IMR-90 (cell line): Measurements from ENCODE around the gene NTRK3. TPM values are rescaled to one million over a fixed set of nuclear protein-coding genes. Genes with fewer than 3 reads are reported as not detected.

Experiments
- ATAC-seq: fragments of 200-7000 bp; cut with Tn5 transposase; 2 replicates; pipeline ENCODE4 v1.9.1; 2020; ENCODE audit warnings: low read depth, mild to moderate bottlenecking, moderate library complexity
- BruUV-seq: library from RNA; stranded (reverse); fragments of 400-500 nt; replicated peaks from 2 replicates; lab custom pipeline; 2021; lab: Mats Ljungman, UMichigan
- CTCF ChIA-PET: fragments of 300-600 bp; formaldehyde crosslinking; extraction: SDS; loops from one replicate; lab custom pipeline; 2021; ENCODE audit warnings: antibody characterized with exemption; lab: Yijun Ruan, JAX
- POLR2A ChIA-PET: fragments of 300-600 bp; sonication (Branson Sonifier 250); formaldehyde crosslinking; loops from one replicate; lab custom pipeline; 2022; ENCODE audit warnings: antibody characterized with exemption; ENCODE audit not compliant: unreplicated experiment; lab: Charles Lee
- DNase-seq: peaks from one replicate; pipeline ENCODE4 v3.0.0; 2013
- H2AFZ ChIP-seq: replicated peaks from 2 replicates; pipeline ENCODE3; 2013; ENCODE audit warnings: low read length, mild to moderate bottlenecking; ENCODE audit not compliant: poor library complexity
- H2AK5ac ChIP-seq: 2 replicates; pipeline ENCODE4 v1.6.1; 2013; ENCODE audit warnings: low read depth, low read length, inconsistent platforms
- H2AK9ac ChIP-seq: replicated peaks from 2 replicates; pipeline ENCODE3; 2013; ENCODE audit warnings: mild to moderate bottlenecking, low read depth, low read length, moderate library complexity; ENCODE audit not compliant: poor library complexity
- H2BK120ac ChIP-seq: 2 replicates; pipeline ENCODE4 v1.6.1; 2013; ENCODE audit warnings: low read depth, low read length, inconsistent platforms
- H2BK15ac ChIP-seq: 3 replicates; pipeline ENCODE4 v1.6.1; 2013; ENCODE audit warnings: low read depth, low read length, inconsistent platforms
- H2BK20ac ChIP-seq: 2 replicates; pipeline ENCODE4 v1.6.1; 2013; ENCODE audit warnings: low read depth, mild to moderate bottlenecking, inconsistent platforms, low read length, moderate library complexity
- H2BK5ac ChIP-seq: 2 replicates; pipeline ENCODE4 v1.6.1; 2013; ENCODE audit warnings: mild to moderate bottlenecking, low read depth, low read length, inconsistent platforms; ENCODE audit not compliant: poor library complexity, severe bottlenecking
- H3K14ac ChIP-seq: replicated peaks from 2 replicates; pipeline ENCODE4 v1.6.1; 2013; ENCODE audit warnings: low read depth, low read length, inconsistent platforms
- H3K18ac ChIP-seq: 2 replicates; pipeline ENCODE4 v1.6.1; 2013; ENCODE audit warnings: low read depth, low read length, control low read depth
- H3K23ac ChIP-seq: 2 replicates; pipeline ENCODE4 v1.6.1; 2013; ENCODE audit warnings: low read depth, low read length, inconsistent platforms
- H3K27ac ChIP-seq: 2 replicates; pipeline ENCODE4 v1.5.1; 2013; ENCODE audit warnings: mild to moderate bottlenecking, control low read depth, low read length; ENCODE audit not compliant: insufficient read depth
- H3K27me3 ChIP-seq: 2 replicates; pipeline ENCODE4 v1.6.1; 2013; ENCODE audit warnings: low read length; ENCODE audit not compliant: control insufficient read depth, insufficient read depth
- H3K36me3 ChIP-seq: 2 replicates; pipeline ENCODE4 v1.6.1; 2013; ENCODE audit warnings: low read length, mixed read lengths; ENCODE audit not compliant: control insufficient read depth, insufficient read depth
- H3K4ac ChIP-seq: 2 replicates; pipeline ENCODE4 v1.6.1; 2013; ENCODE audit warnings: low read depth, low read length, inconsistent platforms
- H3K4me1 ChIP-seq: 2 replicates; pipeline ENCODE4 v1.6.1; 2013; ENCODE audit warnings: low read length, mixed read lengths; ENCODE audit not compliant: control insufficient read depth, insufficient read depth
- H3K4me2 ChIP-seq: 2 replicates; pipeline ENCODE4 v1.6.1; 2013; ENCODE audit warnings: low read depth, mild to moderate bottlenecking, control low read depth, low read length, moderate library complexity
- H3K4me3 ChIP-seq: 2 replicates; pipeline ENCODE4 v1.5.1; 2013; ENCODE audit warnings: low read depth, mild to moderate bottlenecking, control low read depth, low read length, moderate library complexity; ENCODE audit not compliant: insufficient read depth
- H3K56ac ChIP-seq: 2 replicates; pipeline ENCODE4 v1.6.1; 2013; ENCODE audit warnings: low read length, inconsistent platforms; ENCODE audit not compliant: insufficient read depth; ENCODE audit errors: extremely low read depth
- H3K79me1 ChIP-seq, 2 experiments: 2 replicates each; pipeline ENCODE4 v1.6.1; 2013; ENCODE audit warnings: low read length in 2 of 2, inconsistent platforms in 1 of 2, low read depth in 1 of 2
- H3K9ac ChIP-seq: 2 replicates; pipeline ENCODE4 v1.6.1; 2013; ENCODE audit warnings: low read depth, low read length, control low read depth
- H3K9me1 ChIP-seq: 2 replicates; pipeline ENCODE4 v1.6.1; 2013; ENCODE audit warnings: low read length, inconsistent platforms; ENCODE audit not compliant: insufficient read depth
- H3K9me3 ChIP-seq: 2 replicates; pipeline ENCODE4 v1.6.1; 2013; ENCODE audit warnings: low read length; ENCODE audit not compliant: control insufficient read depth, insufficient read depth
- H4K20me1 ChIP-seq: 2 replicates; pipeline ENCODE4 v1.6.1; 2013; ENCODE audit warnings: low read length, inconsistent platforms; ENCODE audit not compliant: insufficient read depth
- H4K5ac ChIP-seq: 2 replicates; pipeline ENCODE4 v1.6.1; 2013; ENCODE audit warnings: mild to moderate bottlenecking, low read depth, low read length, control low read depth
- H4K8ac ChIP-seq, 2 experiments: 2 replicates each; pipeline ENCODE4 v1.6.1; 2013; ENCODE audit warnings: low read depth in 2 of 2, low read length in 2 of 2, control low read depth in 1 of 2, inconsistent platforms in 1 of 2
- H4K91ac ChIP-seq: 2 replicates; pipeline ENCODE4 v1.6.1; 2013; ENCODE audit warnings: low read depth, low read length, inconsistent platforms; ENCODE audit not compliant: insufficient read depth
- CEBPB ChIP-seq: IDR thresholded peaks from 2 replicates; pipeline ENCODE4 v1.6.1; 2012; ENCODE audit warnings: low read depth, low read length, improper control_type of control experiment
- MAZ ChIP-seq: IDR thresholded peaks from 2 replicates; pipeline ENCODE4 v1.6.1; 2012; ENCODE audit warnings: low read depth, mild to moderate bottlenecking, low read length, improper control_type of control experiment, moderate library complexity, borderline replicate concordance
- MXI1 ChIP-seq: IDR thresholded peaks from 2 replicates; pipeline ENCODE4 v1.6.1; 2012; ENCODE audit warnings: low read depth, mild to moderate bottlenecking, low read length, moderate library complexity, borderline replicate concordance
- NFE2L2 ChIP-seq: fragments of 150-350 bp; IDR thresholded peaks from 2 replicates; pipeline ENCODE4 v1.6.1; 2016; ENCODE audit warnings: low read depth, mild to moderate bottlenecking, low read length
- POLR2A ChIP-seq: IDR thresholded peaks from 2 replicates; pipeline ENCODE4 v1.6.1; 2012; ENCODE audit warnings: mild to moderate bottlenecking, low read depth, low read length
- RAD21 ChIP-seq: IDR thresholded peaks from 2 replicates; pipeline ENCODE4 v1.6.1; 2012; ENCODE audit warnings: low read length, improper control_type of control experiment
- RCOR1 ChIP-seq: IDR thresholded peaks from 2 replicates; pipeline ENCODE4 v1.6.1; 2012; ENCODE audit warnings: mild to moderate bottlenecking, low read length, improper control_type of control experiment; ENCODE audit not compliant: insufficient replicate concordance
- SMC3 ChIP-seq: fragments of 150-350 bp; IDR thresholded peaks from 2 replicates; pipeline ENCODE4 v1.6.1; 2016; ENCODE audit warnings: low read depth, mild to moderate bottlenecking, antibody characterized with exemption, low read length, moderate library complexity
- USF2 ChIP-seq: fragments of 150-350 bp; IDR thresholded peaks from 2 replicates; pipeline ENCODE4 v1.6.1; 2017; ENCODE audit warnings: mild to moderate bottlenecking, antibody characterized with exemption, low read length, low read depth
- WGBS, 2 experiments: methylation state at CpG; one replicate each; pipeline versions ENCODE4 v1.1.5 to v1.1.7; 2013; ENCODE audit warnings: missing lambda C conversion rate in 2 of 2; ENCODE audit not compliant: insufficient read length in 1 of 2; ENCODE audit errors: extremely low coverage in 2 of 2; 5-methylcytosine and 5-hydroxymethylcytosine counted together
- dilution Hi-C: fragments of 300-500 bp; cut with HindIII; formaldehyde crosslinking; loops from one replicate; pipeline ENCODE4 v1.14.3; 2018; ENCODE audit warnings: low sequenced_read_pairs; ENCODE audit not compliant: unreplicated experiment
- in situ Hi-C: fragments of 300-500 bp; cut with MboI; formaldehyde crosslinking; loops from 3 replicates; pipeline ENCODE4 v1.14.3; 2019; ENCODE audit warnings: low sequenced_read_pairs, inconsistent platforms, mixed read lengths
- intact Hi-C: fragments of 100-400 bp; cut with micrococcal nuclease; formaldehyde crosslinking; loops from 2 replicates; pipeline ENCODE4 v1.10.0; 2022
- polyA plus RNA-seq, 3 experiments: library from polyadenylated mRNA; depleted of rRNA; stranded (reverse); fragments of >200 nt; gene quantifications; 2 replicates each; pipeline ENCODE4 v1.2.3, GENCODE V29; 2012; ENCODE audit warnings: low replicate concordance in 1 of 3
- total RNA-seq: library from RNA; depleted of rRNA; stranded (reverse); fragments of >200 nt; gene quantifications from 2 replicates; pipeline ENCODE4 v1.2.3, GENCODE V29; 2012

The NTRK3 gene
- total and polyA plus RNA-seq, 2 of the 4 experiments (the other 2 are of a cell fraction) = under 0.01 to 0.15 TPM

DNA sequence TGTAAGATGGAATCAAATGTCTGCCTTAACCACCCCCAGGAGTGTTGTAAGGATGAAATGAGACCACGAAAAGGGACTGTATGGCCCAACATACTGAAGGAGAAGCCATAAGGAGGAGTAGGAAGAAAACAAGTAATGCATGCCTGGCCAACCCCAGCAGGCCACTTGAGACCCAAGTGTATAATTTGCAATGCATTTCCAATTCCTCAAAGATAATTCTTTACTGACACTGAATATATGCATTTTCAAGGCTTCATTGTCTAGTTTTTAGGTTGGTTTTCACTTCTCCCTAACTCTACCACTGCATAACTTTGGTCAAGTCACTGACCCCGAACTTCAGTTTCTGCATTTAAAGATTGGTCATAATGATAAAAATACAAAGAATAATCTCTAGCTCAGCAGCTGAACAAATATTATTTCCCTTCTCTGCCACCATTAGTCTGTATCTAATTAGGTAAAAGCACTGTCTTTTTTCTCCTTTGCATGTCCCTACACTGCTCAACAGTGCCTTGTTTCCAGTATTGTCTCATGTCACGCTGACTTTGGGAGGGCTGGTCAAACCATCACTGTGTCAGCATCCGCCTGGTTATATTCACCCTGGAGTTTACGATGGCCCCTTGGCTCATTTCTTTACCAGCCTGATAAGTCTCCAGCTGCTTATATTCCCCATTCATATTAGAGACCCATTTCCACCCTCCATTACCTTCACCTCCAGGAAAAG, 378.6 kb downstream of the NTRK3 start:
- H3K4me2 ChIP-seq = 0 out of 2 replicates have a peak overlapping the region, but pooled peaks have one; percentile 10
- H2BK20ac ChIP-seq = no peak overlapping the region; the same call in 1 of the 2 replicates
- H4K91ac ChIP-seq = no peak overlapping the region; the same call in 1 of the 2 replicates
- no peaks in the 10 kb centered on the region for H3K36me3 ChIP-seq
- ChIA-PET POLR2A (no interaction called here), CTCF (no interaction called here)
- H3K14ac ChIP-seq = no peak overlapping the region
- 0 out of 2 replicates have a peak overlapping the region, but pooled peaks have one; percentile 54 for H3K4ac ChIP-seq
- H3K79me1 ChIP-seq = no peaks in the 10 kb centered on the region
- DNase-seq (no peak), ATAC-seq (no peak; the same call in 1 of the 2 replicates)
- peak overlapping the region in 1 of 2 experiments; percentile 1; a peak in 1 of 4 replicates for H4K8ac ChIP-seq
- TF ChIP-seq USF2 (no peak), RAD21 (no peak), NFE2L2 (no peak), POLR2A (no peak), SMC3 (no peak), CEBPB (no peak), MAZ (no peak), RCOR1 (no peak), MXI1 (no peak)
- peak overlapping the region; percentile 44 for H2BK5ac ChIP-seq
- no peak overlapping the region for H3K56ac ChIP-seq
- H4K20me1 ChIP-seq = no peaks in the 10 kb centered on the region
- H2AK5ac ChIP-seq = no peak overlapping the region
- no peaks in the 10 kb centered on the region for H3K9me1 ChIP-seq
- WGBS, 2 experiments = 100% methylated on average over 1 of the region's 5 CpGs; no CpG with 5 or more reads in 1 of the 2 experiments
- H3K27ac ChIP-seq = no peak overlapping the region
- in situ Hi-C loops (no loop called here), dilution Hi-C loops (no loop called here), intact Hi-C loops (loop anchor here (1.0 to 10.0 kb wide), 2 partner anchors 263 to 368 kb away; no protein-coding TSS in a partner anchor)
- peak overlapping the region; percentile 12 for H2AFZ ChIP-seq
- no TSS peak for BruUV-seq
- no peak overlapping the region; the same call in 2 of the 3 replicates for H2BK15ac ChIP-seq
- peaks cover 31% of the 10 kb centered on the region for H3K4me1 ChIP-seq
- no peak overlapping the region for H3K4me3 ChIP-seq
- H3K18ac ChIP-seq = peak overlapping the region; percentile 38; the same call in 1 of the 2 replicates
- H3K9me3 ChIP-seq = no peaks in the 10 kb centered on the region
- no peak overlapping the region for H3K23ac ChIP-seq
- H4K5ac ChIP-seq = peak overlapping the region; percentile 38; the same call in 1 of the 2 replicates
- no peaks in the 10 kb centered on the region for H3K27me3 ChIP-seq
- H3K9ac ChIP-seq = no peak overlapping the region
- H2AK9ac ChIP-seq = no peak overlapping the region
- H2BK120ac ChIP-seq = 0 out of 2 replicates have a peak overlapping the region, but pooled peaks have one; percentile 14
